ENCODE results near the gene REPIN1. TPM values are rescaled to one million over a fixed set of nuclear protein-coding genes. Genes with fewer than 3 reads are reported as not detected.

Gene REPIN1
- total RNA-seq, 1 donor from 2014 or later: 127 TPM

- no peak for DNase-seq (ENCODE audit: low read depth)
- no peak for TF ChIP-seq CTCF (conservative IDR thresholded peaks at IDR 0.05; ENCODE audit: low read depth, low read length)
Measured at GRCh38 chr7:150405584-150406311, 37.1 kb downstream of the REPIN1 start.

GRCh38 chr7:150406312-150406566 lies 37.6 kb downstream of the REPIN1 start:
- DNase-seq (ENCODE audit: low read depth): no peak
- H3K4me3 ChIP-seq (ENCODE audit: low read depth, low read length): peak overlapping the region; percentile 67
- no peak for TF ChIP-seq CTCF (conservative IDR thresholded peaks at IDR 0.05; ENCODE audit: low read depth, low read length)

More at GRCh38 chr7:150405584-150406311, 37.1 kb downstream of the REPIN1 start:
- peak overlapping the region; percentile 67 for H3K4me3 ChIP-seq (ENCODE audit: low read depth, low read length)

GRCh38 chr7:150406567-150407421 lies 38.2 kb downstream of the REPIN1 start:
- no peak for DNase-seq (ENCODE audit: low read depth)
- TF ChIP-seq CTCF (conservative IDR thresholded peaks at IDR 0.05; ENCODE audit: low read depth, low read length): no peak
- H3K4me3 ChIP-seq (ENCODE audit: low read depth, low read length): peak overlapping the region; percentile 67

GRCh38 chr7:150407588-150408392 lies 39.2 kb downstream of the REPIN1 start:
- DNase-seq (ENCODE audit: low read depth): no peak
- H3K4me3 ChIP-seq (ENCODE audit: low read depth, low read length): no peak overlapping the region
- TF ChIP-seq CTCF (conservative IDR thresholded peaks at IDR 0.05; ENCODE audit: low read depth, low read length): no peak

GRCh38 chr7:150408393-150409299 lies 40.0 kb downstream of the REPIN1 start:
- no peak for DNase-seq (ENCODE audit: low read depth)

More at GRCh38 chr7:150408393-150409299, 40.0 kb downstream of the REPIN1 start:
- no peak overlapping the region for H3K4me3 ChIP-seq (ENCODE audit: low read depth, low read length)
- TF ChIP-seq CTCF (conservative IDR thresholded peaks at IDR 0.05; ENCODE audit: low read depth, low read length): no peak
